ENCODE measurements around the gene NLGN2. TPM values are rescaled to one million over a fixed set of nuclear protein-coding genes. Genes with fewer than 3 reads are reported as not detected.

The NLGN2 gene
- total RNA-seq, 6 experiments from 2014 or later, result 1.3 to 5.3 (median 3.0) TPM

DNA sequence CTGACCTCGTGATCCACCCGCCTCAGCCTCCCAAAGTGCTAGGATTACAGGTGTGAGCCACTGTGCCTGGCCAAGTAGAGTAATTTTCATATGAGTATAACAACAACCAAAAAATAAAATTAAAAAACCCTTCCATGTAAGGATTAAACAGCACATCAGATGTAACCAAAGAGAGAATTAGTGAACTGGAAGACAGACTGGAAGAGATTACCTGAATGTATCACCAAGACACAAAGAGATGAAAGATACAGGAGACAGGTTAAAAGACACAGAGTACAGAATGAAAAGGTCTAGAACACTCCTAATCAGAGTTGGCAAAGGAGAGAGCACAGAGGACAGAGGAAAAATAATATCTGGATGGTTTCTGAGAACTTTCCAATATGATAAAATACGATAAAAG lies 28.5 kb upstream of the NLGN2 start:
- H3K4me3 ChIP-seq, result no peak overlapping the region
- no peak for DNase-seq
- no peaks in the 10 kb centered on the region for H3K9me3 ChIP-seq
- no peak for ATAC-seq
- peaks cover 0 to 10% (median 0%) of the 10 kb centered on the region in 4 donors for H3K4me1 ChIP-seq
- 92% methylated on average over 3 of the region's 3 CpGs for WGBS (ENCODE audit: insufficient coverage, low coverage, low lambda C conversion rate, missing lambda C conversion rate)
- TF ChIP-seq POLR2A (IDR thresholded peaks at IDR 0.05), result no peak
- TF ChIP-seq, protein P1, sequence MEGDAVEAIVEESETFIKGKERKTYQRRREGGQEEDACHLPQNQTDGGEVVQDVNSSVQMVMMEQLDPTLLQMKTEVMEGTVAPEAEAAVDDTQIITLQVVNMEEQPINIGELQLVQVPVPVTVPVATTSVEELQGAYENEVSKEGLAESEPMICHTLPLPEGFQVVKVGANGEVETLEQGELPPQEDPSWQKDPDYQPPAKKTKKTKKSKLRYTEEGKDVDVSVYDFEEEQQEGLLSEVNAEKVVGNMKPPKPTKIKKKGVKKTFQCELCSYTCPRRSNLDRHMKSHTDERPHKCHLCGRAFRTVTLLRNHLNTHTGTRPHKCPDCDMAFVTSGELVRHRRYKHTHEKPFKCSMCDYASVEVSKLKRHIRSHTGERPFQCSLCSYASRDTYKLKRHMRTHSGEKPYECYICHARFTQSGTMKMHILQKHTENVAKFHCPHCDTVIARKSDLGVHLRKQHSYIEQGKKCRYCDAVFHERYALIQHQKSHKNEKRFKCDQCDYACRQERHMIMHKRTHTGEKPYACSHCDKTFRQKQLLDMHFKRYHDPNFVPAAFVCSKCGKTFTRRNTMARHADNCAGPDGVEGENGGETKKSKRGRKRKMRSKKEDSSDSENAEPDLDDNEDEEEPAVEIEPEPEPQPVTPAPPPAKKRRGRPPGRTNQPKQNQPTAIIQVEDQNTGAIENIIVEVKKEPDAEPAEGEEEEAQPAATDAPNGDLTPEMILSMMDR (IDR thresholded peaks at IDR 0.05), result no peak
- intact Hi-C loops (cut with DNase I), result no loop called here
- H3K27me3 ChIP-seq, result no peaks in the 10 kb centered on the region
- no peak overlapping the region for H3K27ac ChIP-seq
- H3K36me3 ChIP-seq, result no peaks in the 10 kb centered on the region

DNA sequence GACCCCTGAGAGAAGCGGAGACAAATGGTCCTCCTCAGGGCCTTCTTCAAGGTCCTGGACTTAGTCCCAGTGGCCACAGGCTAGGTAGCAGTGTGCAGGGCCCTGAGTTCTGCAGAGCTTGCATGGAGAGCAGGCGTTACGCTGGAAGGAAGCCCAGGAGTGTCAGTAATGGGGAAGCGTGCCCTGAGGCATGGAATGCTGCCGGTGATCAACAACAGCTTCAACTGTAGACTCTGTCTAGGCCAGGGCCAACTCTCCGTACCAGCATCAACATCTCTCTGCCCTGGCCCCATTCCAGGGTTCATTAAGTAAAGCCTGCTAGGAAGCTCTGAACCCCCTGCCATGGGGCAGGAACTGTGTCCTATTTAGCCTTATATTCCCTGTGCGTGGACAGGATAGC lies 27.3 kb upstream of the NLGN2 start:
- no peaks in the 10 kb centered on the region for H3K9me3 ChIP-seq
- no peaks in the 10 kb centered on the region for H3K36me3 ChIP-seq
- WGBS (ENCODE audit: insufficient coverage, low coverage, low lambda C conversion rate, missing lambda C conversion rate), result 20% methylated on average over 4 of the region's 7 CpGs
- DNase-seq (peak; percentile 65 to 84 (median 71)), ATAC-seq (peak; percentile 61 to 83 (median 72))
- TF ChIP-seq, protein P1 (IDR thresholded peaks at IDR 0.05), result no peak
- no peak for TF ChIP-seq POLR2A (IDR thresholded peaks at IDR 0.05)
- peak overlapping the region; percentile 36 to 70 (median 65) for H3K4me3 ChIP-seq
- intact Hi-C loops (cut with DNase I), result no loop called here
- peaks cover 0 to 10% (median 0%) of the 10 kb centered on the region in 4 donors for H3K4me1 ChIP-seq
- H3K27me3 ChIP-seq, result no peaks in the 10 kb centered on the region
- H3K27ac ChIP-seq, result peak overlapping the region in 1 of 3 donors; percentile 3

DNA sequence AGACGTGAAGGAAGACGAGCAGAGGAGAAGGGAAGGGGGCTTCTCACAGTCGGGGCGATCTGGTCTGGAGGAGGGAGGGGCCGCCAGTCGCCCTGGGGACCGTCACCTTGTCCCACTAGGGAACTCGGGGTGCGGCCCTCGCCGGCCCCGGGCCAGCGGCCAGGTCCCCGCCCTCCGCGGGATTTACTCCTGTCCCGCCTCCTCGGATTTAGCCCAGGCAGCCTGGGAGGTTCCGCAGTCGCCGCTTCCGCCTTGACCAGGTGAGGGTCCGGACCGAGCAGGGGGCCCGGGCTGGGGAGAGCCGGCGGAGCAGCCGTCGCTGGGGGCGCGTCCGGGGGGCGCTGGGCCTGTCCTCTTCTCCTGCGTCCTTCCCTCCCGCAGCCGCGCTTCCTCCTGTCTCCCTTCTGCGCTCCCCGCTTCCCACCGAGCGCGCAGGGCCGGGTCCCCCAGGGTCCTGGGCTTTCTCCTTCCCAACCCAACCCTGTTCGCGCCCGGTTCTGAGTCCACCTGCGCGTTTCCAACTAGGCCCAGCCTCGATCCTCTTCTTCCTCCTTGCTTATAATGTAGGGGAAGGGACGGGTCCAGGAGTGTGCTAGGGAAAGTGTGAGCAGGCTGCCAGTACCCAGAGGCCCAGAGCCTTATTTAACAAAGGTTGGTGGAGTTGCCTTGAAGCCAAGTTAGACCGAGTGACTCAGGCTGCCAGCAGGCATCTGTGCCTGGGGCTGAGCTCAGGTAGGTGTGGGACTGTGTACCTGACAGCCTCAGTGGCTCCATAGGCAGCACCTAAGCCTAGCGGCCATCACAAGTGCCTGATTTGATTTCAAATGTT lies 26.6 kb upstream of the NLGN2 start, which contains the start of gene TNK1:
TSS of gene TNK1 (plus strand) at position 235 of the 829 bp plus-strand sequence. CDS start 1,838 bp downstream, outside the sequence.
- Histone ChIP-seq H3K27me3 (no peaks in the 10 kb centered on the region), H3K4me1 (peaks cover 0 to 10% (median 0%) of the 10 kb centered on the region in 4 donors), H3K36me3 (no peaks in the 10 kb centered on the region), H3K4me3 (peak within 1 kb of the TSS; percentile 36 to 70 (median 65)), H3K9me3 (no peaks in the 10 kb centered on the region), H3K27ac (peak within 1 kb of the TSS in 1 of 3 donors; percentile 3)
- 0% methylated on average over 14 of the region's 52 CpGs for WGBS (ENCODE audit: insufficient coverage, low coverage, low lambda C conversion rate, missing lambda C conversion rate)
- TF ChIP-seq, protein P1 (IDR thresholded peaks at IDR 0.05), result no peak
- peak; percentile 54 for TF ChIP-seq POLR2A (IDR thresholded peaks at IDR 0.05)
- ATAC-seq (peak; percentile 87 to 90 (median 88)), DNase-seq (peak; percentile 80 to 81 (median 80))
- intact Hi-C loops (cut with DNase I), result no loop called here

GRCh38 chr17:7382901-7383300 lies 24.7 kb upstream of the NLGN2 start:
- intact Hi-C loops (cut with DNase I), result no loop called here
- no peak for ATAC-seq

More at GRCh38 chr17:7382901-7383300, 24.7 kb upstream of the NLGN2 start:
- TF ChIP-seq, protein P1 (IDR thresholded peaks at IDR 0.05), result no peak
- no peak for TF ChIP-seq POLR2A (IDR thresholded peaks at IDR 0.05)
- peaks cover 0 to 10% (median 0%) of the 10 kb centered on the region in 4 donors for H3K4me1 ChIP-seq
- no peak overlapping the region for H3K27ac ChIP-seq
- H3K9me3 ChIP-seq, result no peaks in the 10 kb centered on the region
- H3K4me3 ChIP-seq, result no peak overlapping the region
- H3K27me3 ChIP-seq, result no peaks in the 10 kb centered on the region
- no peaks in the 10 kb centered on the region for H3K36me3 ChIP-seq
- DNase-seq, result no peak
- 77% methylated on average over 3 of the region's 10 CpGs for WGBS (ENCODE audit: insufficient coverage, low coverage, low lambda C conversion rate, missing lambda C conversion rate)
